Transverse colon (tissue), 3 donors: ENCODE data around the gene TMTC1.

ENCODE experiments used
- EP300 ChIP-seq: sonication (generic); formaldehyde crosslinking; IDR thresholded peaks from one replicate; pipeline ENCODE4 v1.6.1; 2017; ENCODE audit warnings: antibody characterized with exemption, low read depth
- POLR2A ChIP-seq: fragments of 450-650 bp; IDR thresholded peaks from one replicate; pipeline ENCODE4 v1.6.1; 2016; ENCODE audit warnings: antibody characterized with exemption, mild to moderate bottlenecking, moderate library complexity
- TF ChIP-seq, protein P1 (sequence below), 5 experiments: fragments of 200-600 bp in 3 of 5; fragments of 450-650 bp in 2 of 5; sonication (generic) in 3 of 5; IDR thresholded peaks; 1 replicate in 2 of 5; 2 replicates in 3 of 5; pipeline ENCODE4 v1.5.1; 2016 to 2017; ENCODE audit warnings: antibody characterized with exemption in 5 of 5, inconsistent platforms in 3 of 5, mild to moderate bottlenecking in 2 of 5, moderate library complexity in 1 of 5

DNA sequence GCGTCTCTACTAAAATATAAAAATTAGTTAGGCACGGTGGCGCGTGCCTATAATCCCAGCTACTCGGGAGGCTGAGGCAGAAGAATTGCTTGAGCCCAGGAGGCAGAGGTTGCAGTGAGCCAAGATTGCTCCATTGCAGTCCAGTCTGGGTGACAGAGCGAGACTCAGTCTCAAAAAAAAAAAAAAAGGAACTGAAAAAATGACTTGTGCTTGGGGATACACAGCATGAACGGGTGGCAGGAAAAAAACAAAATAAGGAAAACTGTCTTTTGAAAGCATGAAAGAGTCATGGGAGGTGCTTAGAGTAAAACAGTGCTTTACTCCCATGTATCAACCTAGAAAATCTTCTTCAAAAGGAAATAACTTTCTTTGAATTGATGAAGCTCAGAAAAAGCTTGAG is 80.8 kb downstream of the TMTC1 start:
- TF ChIP-seq, protein P1, sequence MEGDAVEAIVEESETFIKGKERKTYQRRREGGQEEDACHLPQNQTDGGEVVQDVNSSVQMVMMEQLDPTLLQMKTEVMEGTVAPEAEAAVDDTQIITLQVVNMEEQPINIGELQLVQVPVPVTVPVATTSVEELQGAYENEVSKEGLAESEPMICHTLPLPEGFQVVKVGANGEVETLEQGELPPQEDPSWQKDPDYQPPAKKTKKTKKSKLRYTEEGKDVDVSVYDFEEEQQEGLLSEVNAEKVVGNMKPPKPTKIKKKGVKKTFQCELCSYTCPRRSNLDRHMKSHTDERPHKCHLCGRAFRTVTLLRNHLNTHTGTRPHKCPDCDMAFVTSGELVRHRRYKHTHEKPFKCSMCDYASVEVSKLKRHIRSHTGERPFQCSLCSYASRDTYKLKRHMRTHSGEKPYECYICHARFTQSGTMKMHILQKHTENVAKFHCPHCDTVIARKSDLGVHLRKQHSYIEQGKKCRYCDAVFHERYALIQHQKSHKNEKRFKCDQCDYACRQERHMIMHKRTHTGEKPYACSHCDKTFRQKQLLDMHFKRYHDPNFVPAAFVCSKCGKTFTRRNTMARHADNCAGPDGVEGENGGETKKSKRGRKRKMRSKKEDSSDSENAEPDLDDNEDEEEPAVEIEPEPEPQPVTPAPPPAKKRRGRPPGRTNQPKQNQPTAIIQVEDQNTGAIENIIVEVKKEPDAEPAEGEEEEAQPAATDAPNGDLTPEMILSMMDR (IDR thresholded peaks at IDR 0.05), result no peak
- TF ChIP-seq POLR2A (no peak), EP300 (no peak)
